Duodenal mucosa (tissue), 2 donors: ENCODE data around the gene CDH12.

Experiments used
- H3K27ac ChIP-seq: one replicate; pipeline ENCODE4 v1.7.0; 2013; ENCODE audit warnings: low read depth, low read length
- H3K27me3 ChIP-seq, 2 donors: one replicate each; pipeline ENCODE4 v1.7.0; 2013; ENCODE audit warnings: low read length in 2 of 2, control low read depth in 1 of 2; ENCODE audit not compliant: insufficient read depth in 2 of 2, control insufficient read depth in 1 of 2
- H3K36me3 ChIP-seq, 2 donors: one replicate each; pipeline ENCODE4 v1.7.0; 2013; ENCODE audit warnings: low read length in 2 of 2, control low read depth in 1 of 2; ENCODE audit not compliant: insufficient read depth in 2 of 2, control insufficient read depth in 1 of 2
- H3K4me1 ChIP-seq, 2 donors: one replicate each; pipeline ENCODE4 v1.7.0; 2013; ENCODE audit warnings: low read length in 2 of 2, control low read depth in 1 of 2; ENCODE audit not compliant: insufficient read depth in 2 of 2, control insufficient read depth in 1 of 2
- H3K4me3 ChIP-seq, 2 donors: one replicate each; pipeline ENCODE4 v1.7.0; 2013; ENCODE audit warnings: low read length in 2 of 2, low read depth in 1 of 2
- H3K9ac ChIP-seq, 2 donors: one replicate each; pipeline ENCODE4 v1.7.0; 2013; ENCODE audit warnings: low read length in 2 of 2, low read depth in 1 of 2
- H3K9me3 ChIP-seq, 2 donors: one replicate each; pipeline ENCODE4 v1.7.0; 2013; ENCODE audit warnings: low read length in 2 of 2, control low read depth in 1 of 2; ENCODE audit not compliant: control insufficient read depth in 1 of 2

CDH12 gene

GRCh38 chr5:22596404-22596970 lies 256.7 kb downstream of the CDH12 start:
- no peaks in the 10 kb centered on the region for H3K27me3 ChIP-seq
- no peak overlapping the region for H3K27ac ChIP-seq
- no peak overlapping the region for H3K4me3 ChIP-seq
- no peaks in the 10 kb centered on the region for H3K9me3 ChIP-seq
- H3K4me1 ChIP-seq = no peaks in the 10 kb centered on the region
- H3K36me3 ChIP-seq = no peaks in the 10 kb centered on the region
- H3K9ac ChIP-seq = no peak overlapping the region

GRCh38 chr5:22594491-22594890 lies 258.7 kb downstream of the CDH12 start:
- no peak overlapping the region for H3K4me3 ChIP-seq
- H3K9ac ChIP-seq = no peak overlapping the region
- H3K9me3 ChIP-seq = no peaks in the 10 kb centered on the region
- no peaks in the 10 kb centered on the region for H3K27me3 ChIP-seq
- H3K27ac ChIP-seq = no peak overlapping the region
- no peaks in the 10 kb centered on the region for H3K36me3 ChIP-seq
- H3K4me1 ChIP-seq = no peaks in the 10 kb centered on the region

GRCh38 chr5:22593592-22593991 lies 259.6 kb downstream of the CDH12 start:
- Histone ChIP-seq H3K27ac (no peak overlapping the region), H3K36me3 (no peaks in the 10 kb centered on the region), H3K4me3 (no peak overlapping the region), H3K4me1 (no peaks in the 10 kb centered on the region), H3K9ac (no peak overlapping the region), H3K9me3 (no peaks in the 10 kb centered on the region), H3K27me3 (no peaks in the 10 kb centered on the region)

- no peak overlapping the region for H3K9ac ChIP-seq
- H3K27ac ChIP-seq = no peak overlapping the region
- no peak overlapping the region for H3K4me3 ChIP-seq
- no peaks in the 10 kb centered on the region for H3K4me1 ChIP-seq
- no peaks in the 10 kb centered on the region for H3K36me3 ChIP-seq
- H3K27me3 ChIP-seq = no peaks in the 10 kb centered on the region
- no peaks in the 10 kb centered on the region for H3K9me3 ChIP-seq
These were observed 261.7 kb downstream of the CDH12 start for GRCh38 chr5:22591461-22591860.

- Histone ChIP-seq H3K27ac (no peak overlapping the region), H3K27me3 (no peaks in the 10 kb centered on the region), H3K9ac (no peak overlapping the region), H3K9me3 (no peaks in the 10 kb centered on the region), H3K4me3 (no peak overlapping the region), H3K36me3 (no peaks in the 10 kb centered on the region), H3K4me1 (no peaks in the 10 kb centered on the region)
These were observed 262.4 kb downstream of the CDH12 start for GRCh38 chr5:22590677-22591268.

GRCh38 chr5:22577711-22578110 lies 275.4 kb downstream of the CDH12 start:
- no peaks in the 10 kb centered on the region for H3K27me3 ChIP-seq
- no peaks in the 10 kb centered on the region for H3K9me3 ChIP-seq
- H3K4me1 ChIP-seq = no peaks in the 10 kb centered on the region
- H3K9ac ChIP-seq = no peak overlapping the region
- H3K4me3 ChIP-seq = no peak overlapping the region
- no peak overlapping the region for H3K27ac ChIP-seq
- H3K36me3 ChIP-seq = no peaks in the 10 kb centered on the region

- no peaks in the 10 kb centered on the region for H3K27me3 ChIP-seq
These were observed 276.1 kb downstream of the CDH12 start for GRCh38 chr5:22577006-22577405.

DNA sequence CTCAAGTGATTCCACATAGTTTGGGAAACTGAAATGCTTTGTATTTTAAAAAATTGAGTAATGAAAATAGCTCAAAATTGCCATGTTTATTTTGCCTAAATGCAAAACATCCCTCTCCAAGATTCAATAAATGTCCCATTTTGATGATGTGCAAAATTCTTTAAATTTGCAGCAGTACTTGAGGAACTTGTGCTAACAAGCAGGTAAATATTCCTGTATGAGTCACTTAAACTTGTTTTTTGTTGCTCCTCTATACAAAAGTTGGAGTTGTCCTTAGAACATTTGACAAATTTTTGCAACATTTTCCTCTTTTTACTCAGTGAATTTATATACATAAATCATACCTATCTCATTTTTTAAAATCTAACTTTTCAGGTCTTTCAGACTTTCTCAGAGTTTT lies 280.2 kb downstream of the CDH12 start:
- Histone ChIP-seq H3K27ac (no peak overlapping the region), H3K27me3 (no peaks in the 10 kb centered on the region), H3K9me3 (no peaks in the 10 kb centered on the region), H3K4me3 (no peak overlapping the region), H3K36me3 (no peaks in the 10 kb centered on the region), H3K4me1 (no peaks in the 10 kb centered on the region), H3K9ac (no peak overlapping the region)

More at GRCh38 chr5:22577006-22577405, 276.1 kb downstream of the CDH12 start:
- H3K9ac ChIP-seq = no peak overlapping the region
- no peak overlapping the region for H3K4me3 ChIP-seq
- H3K9me3 ChIP-seq = no peaks in the 10 kb centered on the region
- H3K4me1 ChIP-seq = no peaks in the 10 kb centered on the region
- no peaks in the 10 kb centered on the region for H3K36me3 ChIP-seq
- no peak overlapping the region for H3K27ac ChIP-seq

DNA sequence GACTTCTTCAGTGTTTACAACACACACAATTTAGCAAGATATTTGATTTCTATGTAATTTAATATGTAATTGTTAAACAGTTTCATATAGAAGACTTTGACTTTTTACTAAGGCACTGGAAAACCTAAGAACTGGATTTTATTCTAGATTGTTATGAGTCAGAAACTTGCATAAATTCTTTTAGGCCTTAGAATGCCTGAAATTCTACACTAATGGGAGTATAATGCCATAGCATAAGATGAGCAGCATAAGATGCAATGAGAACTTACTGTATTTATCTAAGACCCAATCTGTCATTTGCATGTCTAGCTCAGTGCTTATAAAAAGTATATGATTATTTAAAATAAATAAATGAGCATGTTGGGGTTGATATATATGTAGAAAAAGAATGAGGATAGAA lies 285.2 kb downstream of the CDH12 start:
- Histone ChIP-seq H3K4me1 (no peaks in the 10 kb centered on the region), H3K36me3 (no peaks in the 10 kb centered on the region), H3K4me3 (no peak overlapping the region), H3K27me3 (no peaks in the 10 kb centered on the region), H3K9ac (no peak overlapping the region), H3K9me3 (no peaks in the 10 kb centered on the region), H3K27ac (no peak overlapping the region)

DNA sequence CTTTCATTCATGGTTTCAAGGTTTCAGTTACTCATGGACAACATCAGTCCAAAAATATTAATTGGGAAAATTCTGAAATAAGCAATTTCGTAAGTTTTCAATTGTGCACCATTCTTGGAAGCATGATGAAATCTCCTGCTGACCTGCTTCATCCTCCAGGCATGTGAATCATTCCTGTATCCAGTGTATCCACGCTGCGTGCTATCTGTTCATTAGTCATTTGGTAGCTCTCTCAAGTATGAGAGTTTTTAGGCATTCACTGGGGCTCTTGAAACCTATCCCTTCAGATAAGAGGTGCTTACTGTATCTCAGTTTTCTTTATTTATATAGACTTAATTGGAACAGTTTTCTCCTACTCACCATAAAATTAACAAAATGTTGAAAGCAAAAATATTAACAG lies 293.0 kb downstream of the CDH12 start:
- no peaks in the 10 kb centered on the region for H3K9me3 ChIP-seq
- H3K4me3 ChIP-seq = no peak overlapping the region
- no peaks in the 10 kb centered on the region for H3K36me3 ChIP-seq
- no peaks in the 10 kb centered on the region for H3K27me3 ChIP-seq
- no peak overlapping the region for H3K27ac ChIP-seq
- no peaks in the 10 kb centered on the region for H3K4me1 ChIP-seq
- H3K9ac ChIP-seq = no peak overlapping the region
